ENCODE data around the gene SYNGR2.

SYNGR2 gene, protein sequence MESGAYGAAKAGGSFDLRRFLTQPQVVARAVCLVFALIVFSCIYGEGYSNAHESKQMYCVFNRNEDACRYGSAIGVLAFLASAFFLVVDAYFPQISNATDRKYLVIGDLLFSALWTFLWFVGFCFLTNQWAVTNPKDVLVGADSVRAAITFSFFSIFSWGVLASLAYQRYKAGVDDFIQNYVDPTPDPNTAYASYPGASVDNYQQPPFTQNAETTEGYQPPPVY

DNA sequence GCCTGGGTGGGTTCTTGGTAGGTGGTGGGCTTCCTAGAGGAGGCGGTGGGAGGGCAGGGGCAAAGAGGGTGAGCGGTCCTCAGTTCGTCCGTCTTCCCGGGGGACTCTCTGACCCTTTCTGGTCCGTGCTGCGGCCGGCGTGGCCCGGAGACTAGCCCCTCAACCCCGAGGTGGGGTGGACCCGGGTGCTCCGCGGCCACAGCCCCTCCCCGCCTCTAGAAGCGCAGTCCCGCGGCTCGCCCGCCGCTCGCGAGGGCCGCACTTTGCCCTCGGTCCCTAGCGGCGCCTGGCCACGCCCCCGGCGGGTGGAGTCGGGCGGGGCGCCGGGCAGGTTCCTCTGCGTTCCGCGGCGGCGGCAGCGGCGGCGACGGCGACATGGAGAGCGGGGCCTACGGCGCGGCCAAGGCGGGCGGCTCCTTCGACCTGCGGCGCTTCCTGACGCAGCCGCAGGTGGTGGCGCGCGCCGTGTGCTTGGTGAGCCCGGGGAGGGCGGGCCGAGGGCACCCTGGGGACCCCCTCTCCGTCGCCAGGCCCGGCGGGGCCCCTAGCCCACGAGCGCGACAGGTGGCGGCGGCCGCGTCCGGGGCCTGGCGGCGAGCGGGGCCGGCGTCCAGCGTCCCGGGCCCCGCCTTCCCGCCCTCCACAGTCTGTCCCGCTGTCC is at the start of gene SYNGR2:
SYNGR2 (plus strand) TSS at position 340 of the 661 bp plus-strand sequence; CDS start at position 376, 36 bp downstream.
- peak; percentile 69 to 87 (median 77) for DNase-seq

DNA sequence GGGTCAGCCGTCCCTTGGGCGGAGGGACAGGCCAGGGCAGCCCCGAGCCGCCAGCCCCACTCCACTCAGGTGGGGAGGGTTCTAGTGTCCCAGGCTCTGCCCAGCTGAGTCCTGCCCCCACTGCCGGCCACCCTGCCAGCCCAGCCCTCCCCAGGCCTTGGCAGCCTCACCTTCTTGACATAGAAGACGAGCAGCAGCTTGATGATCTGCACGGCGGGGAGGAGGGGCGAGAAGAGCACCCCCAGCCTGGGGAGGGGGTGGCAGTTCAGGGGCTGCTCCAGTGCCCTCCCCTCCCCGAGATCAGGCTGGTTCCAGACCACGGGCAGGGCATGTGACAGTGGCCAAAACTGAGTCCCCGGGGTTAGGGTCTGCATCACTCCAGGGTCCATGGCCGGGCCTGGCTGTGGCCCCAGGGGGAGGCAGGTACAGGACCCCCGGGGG is 49.6 kb upstream of the SYNGR2 start:
- no peak for DNase-seq

DNA sequence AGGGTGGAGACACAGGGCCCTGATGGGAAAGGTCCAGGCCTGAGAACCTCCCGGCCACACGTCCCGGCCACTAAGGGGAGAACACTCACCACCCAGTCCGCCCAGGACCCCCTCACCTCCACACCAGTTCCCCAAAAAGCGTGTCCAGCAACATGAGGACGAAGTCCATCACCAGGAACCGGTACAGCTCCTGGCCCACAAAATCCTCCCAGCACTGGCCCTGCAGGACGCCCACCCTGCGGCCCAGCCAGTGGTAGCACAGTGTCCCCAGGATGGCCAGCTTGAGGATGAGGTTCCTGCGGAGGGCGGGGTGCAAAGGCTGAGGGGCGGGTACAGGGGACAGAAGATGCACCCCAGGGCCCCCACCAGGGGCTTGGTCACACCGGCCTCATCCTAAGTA is 47.8 kb upstream of the SYNGR2 start:
- no peak for DNase-seq

DNA sequence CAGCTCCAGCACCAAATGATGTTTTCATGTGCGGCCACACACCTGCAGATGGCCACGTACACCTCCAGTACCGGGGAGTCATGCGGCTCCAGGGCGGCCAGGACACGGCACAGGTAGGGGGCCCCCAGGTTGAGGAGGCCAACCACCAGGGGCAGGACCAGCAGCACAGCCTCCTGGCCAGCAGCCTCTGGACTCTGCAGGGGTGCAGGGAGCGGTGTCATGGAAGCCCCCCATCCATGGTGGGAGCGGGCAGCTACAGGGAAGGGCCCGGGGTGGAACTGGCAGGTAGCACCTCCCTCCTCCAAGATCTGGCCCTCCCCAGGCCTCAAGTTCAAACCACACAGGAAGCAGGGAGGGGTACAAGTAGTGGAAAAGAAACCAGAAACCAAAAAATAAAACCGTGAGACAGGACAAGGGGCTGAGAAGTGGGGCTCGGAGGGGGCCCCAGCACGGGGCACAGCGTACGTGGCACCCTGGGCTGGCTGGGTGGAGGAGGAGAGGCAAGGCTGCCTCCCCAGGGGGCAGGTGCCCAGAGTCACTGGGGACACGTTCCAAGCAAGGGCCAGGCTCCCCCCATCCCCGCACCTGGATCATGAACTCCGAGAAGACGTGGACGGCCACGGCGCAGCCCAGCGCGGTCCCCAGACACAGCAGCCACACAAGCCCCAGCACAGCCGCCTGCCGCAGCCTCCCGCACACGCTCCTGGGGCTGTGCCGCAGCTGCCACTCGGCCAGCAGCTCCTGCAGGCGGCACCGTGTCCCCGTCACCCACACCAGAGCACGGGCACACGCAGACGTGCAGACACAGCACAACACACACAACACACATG is 47.2 kb upstream of the SYNGR2 start:
- DNase-seq: peak; percentile 44 to 86 (median 66)

DNA sequence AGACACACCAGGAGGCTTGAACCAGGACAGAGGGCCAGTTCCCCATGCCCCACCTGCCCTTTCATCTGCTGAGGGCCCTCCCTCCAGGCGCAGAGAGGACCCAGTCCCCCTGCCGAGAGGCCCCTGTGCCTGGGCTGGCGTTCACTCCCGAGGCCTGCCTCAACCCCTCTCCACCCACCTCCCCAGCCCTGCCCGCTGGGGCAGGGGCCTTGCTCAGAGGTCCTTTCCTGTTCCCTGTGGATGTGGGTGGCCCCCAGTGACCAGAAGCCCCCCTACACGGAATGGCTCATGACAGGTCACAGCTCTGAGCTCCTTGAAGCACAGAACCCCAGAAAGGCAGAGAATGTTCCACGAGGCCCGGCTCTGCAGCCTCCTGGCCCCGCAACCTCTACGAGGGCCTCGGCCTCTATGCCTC is 46.6 kb upstream of the SYNGR2 start:
- DNase-seq: peak in 3 of 6 experiments; percentile 57 to 74 (median 57)

DNA sequence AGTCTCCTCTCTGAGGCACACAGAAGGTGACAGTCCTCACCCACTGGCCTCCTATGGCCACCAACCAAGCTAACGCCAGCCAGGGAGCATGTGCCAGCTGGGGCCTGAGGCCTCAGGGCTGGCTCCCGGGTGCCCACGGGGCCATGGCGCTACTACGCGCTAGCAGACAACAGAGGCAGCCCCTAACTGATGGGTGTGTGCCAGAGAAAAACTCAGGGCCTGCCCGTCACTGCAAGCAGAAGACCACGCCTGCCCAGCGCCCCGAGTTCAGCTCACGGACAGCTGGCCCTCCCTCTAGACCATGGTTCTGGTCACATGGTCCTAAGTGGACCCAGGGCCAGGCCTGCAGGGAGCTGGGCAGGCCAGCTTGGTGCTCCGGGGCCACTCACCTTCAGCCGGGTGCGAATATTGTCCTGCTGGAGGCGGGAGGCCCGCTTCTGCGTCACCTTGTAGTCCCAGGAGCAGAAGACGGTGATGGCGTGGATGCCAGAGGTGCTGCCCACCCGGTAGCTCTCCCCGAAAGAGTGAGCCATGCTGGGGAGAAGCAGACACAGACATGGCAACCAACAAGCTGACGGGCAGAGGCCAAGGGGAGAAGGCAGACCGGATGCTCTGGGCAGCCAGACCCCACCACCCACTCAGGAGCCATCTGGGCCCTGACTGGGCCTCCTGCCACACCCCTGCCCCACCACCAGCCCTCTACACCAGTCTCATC is 46.0 kb upstream of the SYNGR2 start:
- peak in 2 of 6 experiments; percentile 49 to 59 for DNase-seq

DNA sequence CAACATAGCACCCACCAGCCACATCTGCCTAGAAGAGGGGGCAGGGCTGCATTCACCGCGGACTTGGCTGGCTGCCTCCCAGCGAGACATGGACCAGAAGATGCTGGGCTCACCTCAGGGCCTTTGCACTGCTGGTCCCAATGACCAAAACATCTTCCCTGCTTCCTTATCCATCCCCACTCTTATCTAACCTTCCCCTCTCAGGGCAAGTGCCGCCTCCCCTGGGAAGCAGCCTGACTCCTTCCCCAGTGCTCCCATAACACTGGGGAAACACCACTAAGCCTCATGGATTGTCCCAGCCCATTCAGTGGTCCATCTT is 45.5 kb upstream of the SYNGR2 start:
- peak in 1 of 6 experiments; percentile 30 for DNase-seq

DNA sequence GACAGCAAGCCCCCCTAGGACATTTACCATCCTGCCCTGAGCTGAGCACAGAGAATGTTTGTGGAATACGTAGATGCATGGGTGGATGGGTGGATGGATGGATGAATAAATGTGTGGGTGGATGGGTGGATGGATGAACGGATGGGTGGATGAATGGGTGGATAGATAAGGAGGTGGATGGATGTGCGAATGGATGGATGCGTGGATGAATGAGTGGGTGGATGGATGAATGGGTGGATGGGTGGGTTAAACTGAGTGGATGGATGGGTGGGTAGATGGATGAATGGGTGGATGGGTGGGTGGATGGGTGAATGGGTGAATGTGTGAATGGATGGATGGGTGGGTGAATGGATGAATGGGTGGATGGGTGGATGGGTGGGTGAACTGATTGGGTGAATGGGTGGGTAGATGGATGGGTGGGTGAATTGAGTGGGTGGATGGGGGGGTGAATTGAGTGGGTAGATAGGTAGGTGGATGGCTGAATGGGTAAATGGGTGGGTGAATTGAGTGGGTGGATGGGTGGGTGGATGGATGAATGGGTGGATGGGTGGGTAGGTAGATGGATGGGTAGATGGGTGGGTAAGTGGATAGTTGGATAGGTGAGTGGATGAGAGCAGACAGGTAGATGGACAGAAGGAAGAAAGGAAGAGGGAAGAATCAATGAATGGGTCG is 45.0 kb upstream of the SYNGR2 start:
- DNase-seq: no peak

DNA sequence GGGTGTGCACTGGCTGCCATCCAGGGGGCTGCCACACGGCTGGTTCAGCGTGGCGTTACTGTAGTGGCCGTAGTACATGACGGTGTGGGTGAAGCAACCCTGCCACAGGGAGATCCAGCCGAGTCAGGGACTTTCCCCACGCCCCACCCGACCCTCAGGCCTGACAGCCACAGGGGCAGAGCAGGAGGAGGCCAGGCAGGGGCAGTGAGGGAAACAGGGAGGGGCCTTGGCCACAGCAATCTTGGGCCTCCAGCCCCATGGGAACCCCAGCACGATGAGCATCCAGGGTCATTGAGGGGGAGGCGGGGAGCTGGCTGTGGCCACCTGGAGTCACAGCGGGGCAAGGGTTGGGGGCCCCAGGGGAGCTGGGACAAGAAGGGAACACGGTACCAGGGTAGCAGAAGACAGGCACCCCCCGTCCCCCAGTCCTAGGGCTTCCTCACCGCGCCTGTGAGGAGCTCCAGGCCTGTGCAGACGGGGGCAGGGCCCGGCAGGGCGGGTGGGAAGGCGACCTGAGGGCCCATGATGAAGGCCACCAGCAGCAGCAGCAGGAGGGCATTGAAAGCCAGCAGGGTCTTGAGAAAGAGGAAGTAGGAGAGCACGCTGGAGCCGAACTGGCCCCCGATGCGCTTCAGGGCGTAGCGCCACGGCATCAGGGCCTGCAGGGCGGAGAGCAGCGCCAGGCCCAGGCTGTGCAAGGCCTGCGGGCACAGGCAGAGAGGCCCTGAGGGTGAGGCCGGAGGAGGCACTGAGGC is 44.1 kb upstream of the SYNGR2 start:
- DNase-seq: peak in 3 of 6 experiments; percentile 24 to 34 (median 34)

DNA sequence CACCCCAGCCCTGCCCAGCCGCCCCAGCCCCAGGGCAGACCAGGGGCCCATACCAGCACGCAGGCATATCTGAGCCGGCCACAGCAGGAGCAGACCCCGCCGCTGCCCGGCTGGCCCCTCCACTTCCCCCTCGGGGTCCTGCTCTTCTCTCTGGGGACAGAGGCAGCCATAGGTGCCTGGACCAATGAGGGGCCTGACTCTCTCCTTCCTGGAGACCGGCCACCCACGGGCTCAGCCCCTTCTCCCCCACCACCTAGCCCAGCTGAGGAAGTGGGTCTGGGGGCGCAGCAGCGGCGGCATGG is 43.6 kb upstream of the SYNGR2 start:
- DNase-seq: no peak

DNA sequence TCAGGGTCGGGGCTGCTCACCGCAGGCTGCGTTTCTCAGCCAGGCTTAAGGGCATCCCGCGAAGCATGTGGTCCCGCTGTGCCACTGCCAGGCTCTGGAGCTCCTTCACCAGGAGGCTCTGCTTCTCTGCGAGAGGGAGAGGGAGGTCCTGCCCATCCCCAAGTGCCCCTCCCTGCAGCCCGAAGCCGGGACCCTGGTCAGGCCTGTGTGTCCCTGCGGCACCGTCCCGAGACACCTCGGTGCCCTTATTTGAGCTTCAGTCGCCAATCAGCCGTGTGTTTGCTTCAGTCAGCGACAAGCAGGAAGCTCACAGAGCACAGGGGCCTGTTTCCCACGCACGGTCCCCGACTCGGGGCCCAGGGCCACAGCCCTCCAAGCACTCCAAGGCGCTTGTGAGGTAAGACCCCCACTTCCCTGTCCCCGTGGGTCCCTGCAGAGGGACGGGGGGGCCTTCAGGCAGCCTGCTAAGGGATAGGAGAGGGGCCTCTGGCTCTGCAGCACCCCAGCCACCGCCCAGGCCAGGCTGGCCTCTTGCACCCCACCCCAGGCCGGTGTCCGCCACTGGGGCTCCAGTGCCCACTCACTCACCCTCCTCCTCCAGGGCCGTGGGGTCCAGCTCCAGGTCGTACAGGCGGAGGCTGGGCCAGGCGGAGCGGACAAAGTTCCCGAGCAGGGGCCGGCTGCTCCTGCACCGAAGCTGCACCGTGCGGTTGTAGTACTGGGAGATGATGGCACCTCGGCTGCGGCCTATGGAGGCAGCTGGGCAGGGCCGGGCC is 43.1 kb upstream of the SYNGR2 start:
- DNase-seq: peak in 5 of 6 experiments; percentile 19 to 67 (median 43)

DNA sequence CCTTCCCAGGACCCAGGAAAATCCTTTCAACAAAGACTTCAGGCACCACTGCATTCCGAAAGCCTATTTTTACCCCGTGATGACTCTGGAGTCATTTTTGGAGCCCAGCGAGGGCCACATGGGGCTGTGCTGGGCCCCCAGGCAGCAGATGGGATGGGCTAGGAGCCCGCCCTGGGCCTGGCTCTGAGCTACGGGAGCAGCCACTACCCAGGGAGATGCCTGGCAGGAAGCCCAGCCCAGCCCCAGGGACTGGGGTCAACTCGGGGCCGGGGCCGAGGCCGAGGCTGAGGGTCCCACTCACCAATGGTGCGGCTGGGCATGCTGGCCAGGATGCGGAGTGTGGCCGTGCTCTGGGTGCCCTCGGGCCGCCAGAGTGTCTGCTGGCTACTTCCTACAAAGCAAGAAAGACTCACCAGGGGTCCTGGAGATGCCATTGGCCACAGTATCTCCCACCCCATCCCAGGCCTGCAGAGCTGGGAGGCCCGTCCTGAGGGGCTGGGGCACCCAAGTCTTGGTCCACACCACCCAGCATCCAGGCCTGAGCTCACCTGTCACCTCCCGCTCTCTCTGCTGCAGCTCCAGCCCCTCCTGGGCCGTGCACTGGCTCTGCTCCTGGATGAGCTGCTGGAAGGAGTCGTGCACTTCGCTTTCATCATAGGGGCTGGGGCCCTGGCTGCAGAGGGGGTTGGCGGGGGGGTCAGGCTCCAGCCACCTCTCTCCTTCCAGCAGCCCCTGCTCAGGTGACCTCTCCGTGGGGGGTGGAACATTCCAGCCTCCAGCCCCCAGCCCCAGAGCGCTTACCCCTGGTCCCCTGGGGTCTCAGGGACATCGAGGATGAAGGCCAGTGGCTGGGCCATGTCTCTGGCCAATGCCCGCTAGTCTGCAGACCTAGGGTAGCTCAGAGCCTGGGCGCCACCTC is 42.1 kb upstream of the SYNGR2 start:
- DNase-seq: no peak

DNA sequence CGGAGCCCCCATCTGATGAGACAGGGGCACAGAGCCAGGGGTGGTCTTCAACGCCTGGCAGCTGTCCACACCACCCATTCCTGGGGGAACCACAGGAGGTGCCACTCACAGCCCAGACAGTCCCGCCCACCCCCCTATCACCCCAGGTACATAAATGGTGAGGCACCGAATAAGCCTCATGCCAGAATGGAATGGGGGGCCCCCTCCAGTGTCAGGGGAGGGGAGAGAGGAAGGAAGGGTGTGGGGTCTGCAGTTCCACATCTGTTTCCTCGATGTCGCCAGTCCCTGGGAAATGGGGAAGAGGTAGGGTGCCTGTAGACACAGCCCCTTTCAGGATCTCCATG is 41.5 kb upstream of the SYNGR2 start:
- no peak for DNase-seq

DNA sequence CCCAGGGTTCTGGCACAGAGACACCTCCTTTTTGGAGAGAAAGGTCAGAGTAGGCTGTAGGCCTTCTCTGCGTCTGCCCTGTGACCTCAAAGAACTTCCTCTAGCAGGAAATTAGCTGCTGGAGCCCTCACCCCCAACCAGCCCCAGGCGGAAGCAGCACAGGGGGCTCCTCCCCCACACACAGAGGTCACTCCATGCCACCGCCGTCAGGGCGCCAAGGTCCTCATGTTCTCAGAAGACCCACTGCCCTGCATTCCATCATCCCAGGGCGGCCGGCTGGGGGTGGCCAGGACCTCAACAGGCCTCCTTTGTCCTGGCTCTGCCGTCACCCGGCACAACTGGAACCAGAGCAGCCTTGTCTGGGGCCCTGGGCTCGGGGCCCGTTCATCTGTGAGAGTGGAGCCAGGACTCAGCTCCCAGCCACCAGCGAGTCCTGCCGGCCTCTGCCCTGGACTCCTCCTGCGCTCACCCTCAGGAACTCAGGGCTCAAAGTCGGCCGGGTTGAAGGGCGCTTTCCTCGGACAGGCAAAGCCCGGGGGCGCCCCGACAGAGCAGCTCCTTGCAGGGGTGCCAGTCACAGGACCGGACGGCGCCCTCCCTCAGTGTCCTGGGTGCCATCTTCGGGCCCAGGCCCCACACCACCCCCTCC is 41.0 kb upstream of the SYNGR2 start:
- DNase-seq: peak in 5 of 6 experiments; percentile 46 to 68 (median 57)

DNA sequence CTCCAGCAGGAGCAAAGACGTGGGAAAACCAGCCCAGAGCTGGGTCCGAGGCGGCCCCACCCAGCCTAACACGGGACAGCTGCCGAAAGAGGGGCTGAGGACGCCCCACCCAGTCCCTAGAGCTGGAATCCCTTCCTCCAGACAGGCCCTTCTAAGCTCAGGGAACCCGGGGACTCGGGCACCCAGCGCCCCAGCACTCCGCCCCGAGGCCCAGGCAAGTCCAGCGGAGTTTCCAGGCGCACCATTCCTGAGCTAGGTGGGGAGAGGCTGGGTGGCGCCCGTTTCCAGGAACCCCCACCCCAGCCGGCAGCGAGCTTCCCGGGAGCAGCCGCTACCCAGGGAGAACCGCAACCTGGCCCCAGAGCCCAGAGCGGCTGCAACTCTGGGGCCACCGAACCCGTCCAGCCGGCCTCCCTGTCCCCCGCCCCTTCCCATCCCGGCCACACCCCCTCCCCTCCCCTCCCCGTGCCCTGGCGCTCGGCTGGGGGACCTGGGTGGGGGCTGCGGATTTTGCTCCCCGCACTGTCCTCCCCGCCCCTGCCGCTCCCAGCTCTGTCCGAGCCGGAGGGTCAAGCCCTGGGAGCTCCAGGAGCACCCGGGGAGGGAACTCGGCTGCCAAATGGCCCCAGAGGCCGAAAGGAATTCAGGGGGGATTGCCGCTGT is 40.4 kb upstream of the SYNGR2 start:
- peak in 3 of 6 experiments; percentile 31 to 55 (median 48) for DNase-seq

DNA sequence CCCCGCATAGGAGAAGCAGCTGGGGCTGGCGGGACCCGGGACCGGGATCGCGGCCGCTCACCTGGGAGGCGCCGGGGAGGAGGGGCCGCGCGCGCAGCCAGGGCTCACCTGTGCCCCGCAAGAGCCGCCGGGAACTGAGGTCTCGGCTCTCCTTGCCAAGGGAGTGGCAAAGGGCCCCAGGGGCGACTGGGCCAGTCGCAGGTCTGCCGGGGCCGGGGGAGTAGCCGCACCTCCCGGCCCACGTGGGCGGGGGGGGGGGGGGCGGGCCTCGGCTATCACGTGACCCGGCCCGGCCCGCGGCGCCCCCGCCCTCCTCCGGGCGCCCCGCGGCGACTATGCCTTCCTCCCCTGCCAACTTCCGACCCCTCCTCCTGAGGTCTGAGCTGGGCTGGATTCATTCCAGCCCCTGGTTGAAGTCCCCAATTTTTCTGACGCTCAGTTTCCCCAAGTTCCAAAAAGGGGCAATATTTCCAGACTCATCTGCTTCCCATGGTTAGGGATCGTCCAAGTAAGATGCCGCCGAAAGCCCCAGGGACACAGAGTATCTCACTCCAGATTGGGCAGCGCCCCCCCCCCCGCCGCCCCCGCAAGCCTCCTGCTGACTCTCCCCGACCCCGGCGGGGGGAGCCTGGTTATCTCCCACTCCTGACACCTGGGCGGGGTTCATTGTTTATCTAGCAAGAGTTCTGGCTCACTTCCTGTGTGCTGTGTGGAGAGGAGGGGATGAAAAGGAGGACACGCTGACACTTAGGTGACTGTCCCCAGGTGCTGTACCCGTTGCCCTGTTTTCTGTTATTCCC is 39.6 kb upstream of the SYNGR2 start, which contains the start of gene TMC6:
TMC6 (minus strand) TSS at position 205 of the 800 bp plus-strand sequence. CDS start 1,923 bp downstream, outside the sequence.
- DNase-seq: peak; percentile 77 to 92 (median 81)

DNA sequence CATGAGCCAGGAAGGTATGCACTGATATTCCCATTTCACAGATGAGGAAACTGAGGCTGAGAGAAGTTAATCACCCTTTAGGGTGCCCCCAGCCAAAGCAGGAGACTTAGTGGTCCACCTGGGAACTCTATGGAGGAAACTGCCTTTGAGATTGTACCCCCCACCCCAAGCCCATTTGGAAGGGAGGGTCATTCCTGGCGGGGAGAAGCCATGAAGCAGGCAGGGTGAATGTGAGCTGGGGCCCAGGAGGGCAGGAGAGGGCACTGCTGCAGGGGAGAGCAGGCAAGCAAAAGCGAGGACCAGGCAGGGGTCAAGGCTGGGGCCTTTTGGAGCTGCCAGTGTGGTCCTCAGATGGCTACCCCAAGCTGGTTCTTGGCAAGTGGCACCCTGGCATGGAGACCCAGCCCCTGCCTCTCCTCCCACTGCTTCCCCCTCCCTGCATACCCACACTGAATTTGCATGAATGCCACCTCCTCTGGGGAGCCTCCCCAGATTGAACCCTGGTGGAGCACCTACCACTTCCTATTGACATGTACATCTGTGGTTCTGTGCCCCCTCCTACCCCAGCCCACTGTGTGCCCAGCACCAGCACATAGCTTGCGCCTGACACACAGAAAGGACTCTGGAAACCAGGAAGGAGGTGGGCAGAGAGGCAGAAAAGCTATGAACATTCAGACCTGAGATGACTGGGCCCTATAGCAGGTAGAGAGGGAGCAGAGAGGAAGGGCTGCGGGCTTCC is 38.9 kb upstream of the SYNGR2 start:
- peak in 5 of 6 experiments; percentile 46 to 78 (median 60) for DNase-seq

All from stimulated activated naive CD4-positive, alpha-beta T cell (primary cell).